ENCODE results near the gene CD8B.

- TF ChIP-seq CTCF (IDR thresholded peaks at IDR 0.05; ENCODE audit: insufficient read depth, low read length) (no peak), REST (IDR thresholded peaks at IDR 0.05; ENCODE audit: insufficient replicate concordance, low read depth) (no peak), POLR2AphosphoS5 (IDR thresholded peaks at IDR 0.05; ENCODE audit: low read depth) (no peak), GABPA (IDR thresholded peaks at IDR 0.05; ENCODE audit: low read depth) (no peak), SPI1 (IDR thresholded peaks at IDR 0.05; ENCODE audit: borderline replicate concordance, low read depth) (no peak)
Measured at GRCh38 chr2:86818114-86818801, 43.4 kb downstream of the CD8B start.
